ENCODE measurements around the gene GJE1. TPM values are rescaled to one million over a fixed set of nuclear protein-coding genes. Genes with fewer than 3 reads are reported as not detected.
"Not testable (repeated sequence)": the region's sequence is repeated elsewhere in the genome, so short reads cannot be mapped to it uniquely, and the experiment has no call there.

GJE1 gene
- total and polyA plus RNA-seq, 10 of the 15 experiments (the other 5 are each of a cell fraction or from before 2014, with no cell fraction given) = not detected

- Histone ChIP-seq H3K9ac (ENCODE audit: control insufficient read depth, insufficient read depth, low read length) (no peak overlapping the region), H3K27ac (ENCODE audit: control insufficient read depth, insufficient read depth) (no peak overlapping the region), H3K4me2 (ENCODE audit: control insufficient read depth, insufficient read depth) (no peak overlapping the region), H3K4me3 (no peak overlapping the region), H3K4me1 (ENCODE audit: control insufficient read depth, insufficient read depth, low read length) (no peaks in the 10 kb centered on the region), H4K20me1 (ENCODE audit: control insufficient read depth, insufficient read depth) (no peaks in the 10 kb centered on the region), H3K9me3 (replicated peaks; ENCODE audit: control insufficient read depth, insufficient read depth, low read length) (no peaks in the 10 kb centered on the region; the same call in 2 of the 3 replicates), H2AFZ (ENCODE audit: control insufficient read depth, low read depth, low read length) (no peak overlapping the region), H3K36me3 (ENCODE audit: control insufficient read depth in 2 of 2, insufficient read depth in 2 of 2, low read length in 1 of 2) (no peaks in the 10 kb centered on the region; a peak in 1 of 4 replicates), H3K79me2 (ENCODE audit: control insufficient read depth, insufficient read depth, low read length) (peaks cover 53% of the 10 kb centered on the region), H3K27me3 (replicated peaks in 1 of 2; ENCODE audit: control insufficient read depth in 2 of 2, insufficient read depth in 2 of 2, low read length in 1 of 2) (no peaks in the 10 kb centered on the region)
- no peak for TF ChIP-seq SRF (IDR thresholded peaks at IDR 0.05; ENCODE audit: low read depth in 2 of 2, low read length in 2 of 2)
- peak in 2 of 3 experiments; percentile 6 to 14; a peak in 2 of 6 replicates for TF ChIP-seq CTCF (IDR thresholded peaks at IDR 0.05 in 2 of 3, conservative IDR thresholded peaks at IDR 0.05 in 1 of 3; ENCODE audit: control insufficient read depth in 2 of 3, extremely low read depth in 1 of 3, insufficient read depth in 1 of 3, low read depth in 3 of 3, low read length in 3 of 3)
- TF ChIP-seq MTA2 (IDR thresholded peaks at IDR 0.05; ENCODE audit: low read depth) = peak; percentile 35; the same call in 1 of the 2 replicates
- peak; percentile 79 for TF ChIP-seq MEF2B (IDR thresholded peaks at IDR 0.05; ENCODE audit: partially characterized antibody, poor library complexity, severe bottlenecking)
- TF ChIP-seq JUND (IDR thresholded peaks at IDR 0.05; ENCODE audit: low read depth, low read length) = no peak
- TF ChIP-seq PKNOX1 (IDR thresholded peaks at IDR 0.05) = peak; percentile 61; the same call in 1 of the 2 replicates
- peak; percentile 24; the same call in 1 of the 2 replicates for TF ChIP-seq ZNF384 (IDR thresholded peaks at IDR 0.05; ENCODE audit: borderline replicate concordance, low read depth, low read length)
- in situ Hi-C loops (cut with MboI) (no loop called here), intact Hi-C loops (cut with micrococcal nuclease; ENCODE audit: unreplicated experiment) (no loop called here)
- ChIA-PET POLR2A (interaction anchor here (0.6 to 1.2 kb wide), 3 partner anchors 10 to 18 kb away, joined by 3 read pairs; partner anchors contain the start of genes NMBR and VTA1), SMC1A (ENCODE audit: uncharacterized antibody, unreplicated experiment) (interaction anchor here (0.8 to 3.9 kb wide), 14 partner anchors 8 to 234 kb away, joined by 3 to 22 read pairs (median 5); partner anchors contain the start of genes NMBR and VTA1), CTCF (interaction anchor here (0.9 to 3.4 kb wide), 25 partner anchors 9 to 1290 kb away, joined by 3 to 36 read pairs (median 4); partner anchors contain the start of genes NMBR and VTA1), RAD21 (ENCODE audit: unreplicated experiment) (interaction anchor here (1.0 to 2.5 kb wide), 6 partner anchors 9 to 232 kb away, joined by 3 to 16 read pairs (median 6); partner anchors contain the start of genes NMBR and VTA1)
- no TSS peak for BruUV-seq (replicated peaks)
- FAIRE-seq = peak; percentile 44
- WGBS (ENCODE audit: insufficient coverage, insufficient replicate concordance, low lambda C conversion rate, missing lambda C conversion rate) = 27% methylated on average over 5 of the region's 5 CpGs
- peak; percentile 71 for ATAC-seq
- no peak for DNase-seq (ENCODE audit: low read depth, low spot score)
These were observed 23.4 kb downstream of the GJE1 start for GRCh38 chr6:142155895-142156757.

- H3K36me3 ChIP-seq (ENCODE audit: control insufficient read depth in 2 of 2, insufficient read depth in 2 of 2, low read length in 1 of 2); H3K4me1 ChIP-seq (ENCODE audit: control insufficient read depth, insufficient read depth, low read length); H3K4me2 ChIP-seq (ENCODE audit: control insufficient read depth, insufficient read depth); H3K9ac ChIP-seq (ENCODE audit: control insufficient read depth, insufficient read depth, low read length); H4K20me1 ChIP-seq (ENCODE audit: control insufficient read depth, insufficient read depth); BruUV-seq (replicated peaks); H3K9me3 ChIP-seq (replicated peaks; ENCODE audit: control insufficient read depth, insufficient read depth, low read length); H2AFZ ChIP-seq (ENCODE audit: control insufficient read depth, low read depth, low read length); H3K4me3 ChIP-seq; FAIRE-seq; DNase-seq (ENCODE audit: low read depth, low spot score); ATAC-seq; H3K27me3 ChIP-seq (replicated peaks in 1 of 2; ENCODE audit: control insufficient read depth in 2 of 2, insufficient read depth in 2 of 2, low read length in 1 of 2); in situ Hi-C loops (cut with MboI); H3K27ac ChIP-seq (ENCODE audit: control insufficient read depth, insufficient read depth); intact Hi-C loops (cut with micrococcal nuclease; ENCODE audit: unreplicated experiment): not testable (repeated sequence)
- CTCF ChIA-PET = interaction anchor here (0.9 to 3.4 kb wide), 20 partner anchors 8 to 1290 kb away, joined by 3 to 36 read pairs (median 5); partner anchors contain the start of genes NMBR and VTA1
- RAD21 ChIA-PET (ENCODE audit: unreplicated experiment) = interaction anchor here (1.4 to 2.5 kb wide), 5 partner anchors 10 to 231 kb away, joined by 5 to 16 read pairs (median 6); partner anchors contain the start of genes NMBR and VTA1
- SMC1A ChIA-PET (ENCODE audit: uncharacterized antibody, unreplicated experiment) = interaction anchor here (0.8 to 3.9 kb wide), 12 partner anchors 8 to 233 kb away, joined by 3 to 22 read pairs (median 6); partner anchors contain the start of genes NMBR and VTA1
- peaks cover 50% of the 10 kb centered on the region for H3K79me2 ChIP-seq (ENCODE audit: control insufficient read depth, insufficient read depth, low read length)
- POLR2A ChIA-PET = interaction anchor here (1.1 to 1.2 kb wide), 2 partner anchors 15 to 17 kb away, joined by 3 read pairs; no protein-coding TSS in a partner anchor
- WGBS (ENCODE audit: insufficient coverage, insufficient replicate concordance, low lambda C conversion rate, missing lambda C conversion rate) = 82% methylated on average over 4 of the region's 4 CpGs
These were observed 24.0 kb downstream of the GJE1 start for GRCh38 chr6:142156758-142157068.
